ENCODE measurements around the gene SERTAD3.
A peak's percentile ranks its signal among the peaks of the same experiment; 100 is the strongest.
"Not testable (repeated sequence)": the region's sequence is repeated elsewhere in the genome, so short reads cannot be mapped to it uniquely, and the experiment has no call there.

The SERTAD3 gene

GRCh38 chr19:40424637-40425449, 19.3 kb downstream of the SERTAD3 start:
- no peak for DNase-seq

- no peak for DNase-seq
Measured at GRCh38 chr19:40423938-40424337, 20.2 kb downstream of the SERTAD3 start.

GRCh38 chr19:40422748-40423566, 21.2 kb downstream of the SERTAD3 start:
- DNase-seq = no peak

DNA sequence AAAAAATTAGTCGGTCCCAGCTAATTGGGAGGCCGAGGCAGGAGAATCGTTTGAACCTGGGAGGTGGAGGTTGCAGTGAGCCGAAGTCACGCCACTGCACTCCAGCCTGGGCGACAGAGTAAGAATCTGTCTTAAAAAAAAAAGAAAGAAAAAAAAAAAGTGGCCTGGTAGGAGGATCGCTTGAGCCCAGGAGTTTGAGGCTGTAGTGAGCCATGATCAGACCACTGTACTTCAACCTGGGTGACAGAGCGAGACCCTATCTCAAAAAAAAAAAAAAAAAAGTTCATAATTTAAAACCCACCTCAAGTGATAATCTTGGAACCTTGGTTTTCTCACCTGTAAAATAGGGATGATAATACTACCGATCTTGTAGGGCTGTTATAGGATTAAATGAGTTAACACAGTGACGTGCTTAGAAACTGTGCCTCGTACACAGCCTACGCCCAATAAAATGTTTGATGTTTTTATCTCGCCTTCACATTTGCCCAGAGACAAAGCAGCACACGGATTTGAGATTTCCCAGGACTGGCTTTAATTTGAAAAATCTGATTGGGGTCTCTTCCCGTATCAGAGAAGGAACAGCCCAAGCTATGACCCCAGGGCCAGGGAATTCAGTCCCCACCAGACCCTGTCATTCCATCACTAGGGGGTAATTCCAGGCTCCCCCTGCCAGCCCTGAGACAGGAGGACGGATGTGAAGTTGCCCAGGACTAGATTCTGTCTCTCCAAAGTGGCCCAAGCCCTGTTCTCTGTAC, 22.0 kb downstream of the SERTAD3 start:
- DNase-seq = no peak

GRCh38 chr19:40420766-40421765, 23.1 kb downstream of the SERTAD3 start:
- peak; percentile 97 for DNase-seq

- DNase-seq = no peak
Measured at GRCh38 chr19:40420451-40420765, 23.7 kb downstream of the SERTAD3 start.

DNA sequence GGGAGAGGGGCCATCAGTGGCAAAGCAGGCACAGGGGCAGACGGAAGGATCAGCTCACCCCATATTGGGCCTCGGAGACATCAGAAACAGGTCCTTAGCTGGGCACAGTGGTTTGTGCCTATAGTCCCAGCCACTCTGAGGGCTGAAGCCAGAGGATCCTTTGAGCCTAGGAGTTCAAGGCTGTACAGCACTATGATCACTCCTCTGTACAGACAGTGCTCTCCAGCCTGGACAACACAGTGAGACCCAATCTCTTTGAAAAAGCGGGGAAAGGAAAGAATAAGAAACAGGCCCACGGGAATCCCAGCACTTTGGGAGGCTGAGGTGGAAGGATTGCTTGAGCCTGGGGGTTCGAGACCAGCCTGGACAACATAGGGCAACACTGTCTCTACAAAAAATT, 24.4 kb downstream of the SERTAD3 start:
- DNase-seq = no peak

- no peak for DNase-seq
Measured at GRCh38 chr19:40419066-40419612, 25.0 kb downstream of the SERTAD3 start.

- DNase-seq = no peak
Measured at GRCh38 chr19:40418040-40418439, 26.1 kb downstream of the SERTAD3 start.

- DNase-seq = no peak
Measured at GRCh38 chr19:40417643-40417981, 26.5 kb downstream of the SERTAD3 start.

DNA sequence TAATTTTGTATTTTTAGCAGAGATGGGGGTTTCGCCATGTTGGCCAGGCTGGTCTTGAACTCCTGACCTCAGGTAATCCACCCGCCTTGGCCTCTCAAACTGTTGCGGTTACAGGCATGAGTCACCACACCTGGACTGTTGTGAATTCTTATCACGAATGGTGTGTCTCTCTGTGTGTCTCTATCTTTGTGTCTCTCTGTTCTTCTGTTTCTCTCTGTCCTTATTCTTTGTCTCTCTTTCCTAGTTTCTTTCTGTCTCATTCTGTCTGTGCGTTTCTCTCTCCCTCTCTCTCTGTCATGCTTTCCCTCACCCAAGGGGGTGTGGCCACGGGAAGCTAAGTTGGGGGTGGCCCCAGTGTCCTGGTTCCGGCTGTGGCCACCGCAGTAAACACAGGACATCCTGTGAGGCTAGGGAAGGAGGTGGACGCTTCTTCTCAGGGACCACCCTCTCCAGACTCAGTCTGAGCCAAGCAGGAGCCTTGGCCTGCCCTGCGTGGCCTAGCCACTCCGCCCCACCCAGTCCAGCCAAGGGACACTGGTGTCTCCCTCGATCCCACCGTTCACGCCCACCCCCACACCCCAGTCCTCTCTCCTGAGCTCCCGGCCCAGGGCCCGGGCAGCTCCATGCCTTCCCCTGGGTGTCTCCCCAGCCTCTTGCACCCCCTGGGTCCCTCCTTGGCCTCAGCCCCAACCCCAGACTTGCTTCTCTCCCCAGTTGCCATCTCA, 27.1 kb downstream of the SERTAD3 start:
- DNase-seq = no peak

DNA sequence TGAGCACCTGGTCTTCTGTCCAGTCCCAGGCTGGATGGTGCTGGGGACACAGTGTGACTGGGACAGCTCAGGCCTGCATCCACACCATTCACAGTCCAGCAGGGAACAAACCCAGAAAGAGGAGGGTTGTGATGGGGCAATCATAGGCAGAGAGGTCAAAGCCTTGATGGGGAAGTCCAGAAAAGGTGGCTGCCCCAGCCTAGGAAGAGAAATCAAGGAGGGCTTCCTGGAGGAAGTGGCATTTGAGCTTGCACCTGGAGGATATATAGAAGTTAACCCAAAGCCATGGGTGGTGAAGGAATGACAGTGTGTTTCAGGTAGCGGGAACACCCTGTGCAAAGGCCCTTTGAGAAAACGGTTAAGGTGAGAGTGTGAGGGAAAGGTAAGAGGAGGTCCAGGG, 28.4 kb downstream of the SERTAD3 start:
- no peak for DNase-seq

GRCh38 chr19:40414542-40415535, 29.3 kb downstream of the SERTAD3 start:
- no peak for DNase-seq

GRCh38 chr19:40413291-40413845, 30.8 kb downstream of the SERTAD3 start, which contains the start of gene PRX:
Gene PRX (minus strand): TSS chr19:40413378. CDS start chr19:40407932, 5,446 bp downstream.
- DNase-seq = peak; percentile 87

- no peak for DNase-seq
Measured at GRCh38 chr19:40412866-40413265, 31.3 kb downstream of the SERTAD3 start.

- no peak for DNase-seq
Measured at GRCh38 chr19:40411958-40412499, 32.1 kb downstream of the SERTAD3 start.

DNA sequence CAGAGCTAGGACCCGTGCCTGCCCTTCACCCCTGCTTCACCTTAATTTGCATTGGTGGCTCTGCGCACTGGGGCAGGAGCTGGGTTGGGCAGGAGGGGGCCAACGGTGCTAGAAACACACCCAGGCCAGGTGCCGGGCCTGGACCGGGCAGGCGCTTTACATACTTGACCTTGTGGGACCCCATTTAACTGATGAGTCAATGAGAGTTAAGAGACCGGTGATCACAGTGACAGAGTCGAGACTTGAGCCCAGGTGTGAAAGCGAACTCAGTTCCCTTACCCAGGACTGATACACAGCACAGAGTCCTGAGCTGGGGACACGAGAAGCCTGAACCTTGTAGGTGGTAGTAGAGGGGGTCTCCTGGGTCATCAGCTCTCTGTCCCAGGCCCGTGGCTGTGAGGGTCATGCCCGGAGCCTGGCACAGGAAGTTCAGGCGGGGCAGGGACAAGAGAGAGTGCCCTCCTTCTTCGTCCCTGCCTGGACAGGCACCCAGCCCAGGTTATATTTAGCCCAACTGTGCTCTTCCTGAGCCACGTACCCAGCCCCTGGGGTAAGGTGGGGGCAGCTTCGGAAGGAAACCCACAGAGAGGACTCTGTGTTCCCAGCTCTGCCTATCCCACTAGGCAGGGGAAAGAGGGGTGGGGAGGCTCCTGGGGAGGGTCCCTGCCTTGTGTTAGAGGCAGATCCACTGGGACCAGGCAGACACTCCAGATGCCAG, 32.9 kb downstream of the SERTAD3 start:
- DNase-seq = peak; percentile 53

DNA sequence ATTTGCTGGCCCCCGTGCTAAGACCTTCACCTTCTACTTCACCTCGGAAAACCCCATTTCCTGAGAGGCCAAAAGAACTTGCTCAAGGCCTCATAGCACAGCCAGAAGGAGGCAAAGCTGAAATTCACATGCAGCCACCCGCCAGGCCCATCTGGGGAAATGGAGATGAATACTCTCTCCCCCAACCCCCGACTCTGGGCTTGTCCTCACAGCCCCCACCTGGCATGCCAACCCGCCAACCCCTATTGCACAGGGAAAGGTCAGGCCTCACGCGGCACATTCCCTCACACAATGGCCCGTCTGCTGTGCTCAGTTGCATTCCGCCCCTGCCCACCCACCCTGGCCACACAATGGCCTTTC, 34.1 kb downstream of the SERTAD3 start:
- DNase-seq = no peak

DNA sequence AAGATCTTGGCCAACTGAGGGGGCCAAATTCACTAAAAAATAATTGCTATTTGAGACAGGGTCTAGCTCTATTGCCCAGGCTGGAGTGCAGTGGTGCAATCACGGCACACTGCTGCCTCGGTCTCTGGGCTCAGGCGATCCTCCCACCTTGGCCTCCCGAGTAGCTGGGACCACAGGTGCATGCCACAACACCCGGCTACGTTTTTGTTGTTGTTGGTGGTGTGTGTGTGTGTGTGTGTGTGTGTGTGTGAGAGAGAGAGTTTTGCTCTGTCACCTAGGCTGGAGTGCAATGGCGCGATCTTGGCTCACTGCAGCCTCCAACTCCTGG, 35.6 kb downstream of the SERTAD3 start:
- not testable (repeated sequence) for DNase-seq

Data from islet precursor cell (in vitro differentiated cells).